Mammary epithelial cell (primary cell): ENCODE data around the gene RBM33.

Experiments
- EZH2 ChIP-seq: IDR thresholded peaks from 2 replicates; pipeline ENCODE4 v1.6.1; 2012; ENCODE audit warnings: low read length, inconsistent platforms, borderline replicate concordance
- TF ChIP-seq, protein P1 (sequence below), 2 donors: IDR thresholded peaks in 1 of 2; conservative IDR thresholded peaks in 1 of 2; 2 replicates each; pipeline ENCODE4 v1.5.1; 2011 to 2012; ENCODE audit warnings: inconsistent platforms in 2 of 2, low read length in 2 of 2, mild to moderate bottlenecking in 2 of 2, control low read depth in 1 of 2, low read depth in 1 of 2; ENCODE audit not compliant: insufficient read depth in 1 of 2; ENCODE audit errors: extremely low read depth in 1 of 2

DNA sequence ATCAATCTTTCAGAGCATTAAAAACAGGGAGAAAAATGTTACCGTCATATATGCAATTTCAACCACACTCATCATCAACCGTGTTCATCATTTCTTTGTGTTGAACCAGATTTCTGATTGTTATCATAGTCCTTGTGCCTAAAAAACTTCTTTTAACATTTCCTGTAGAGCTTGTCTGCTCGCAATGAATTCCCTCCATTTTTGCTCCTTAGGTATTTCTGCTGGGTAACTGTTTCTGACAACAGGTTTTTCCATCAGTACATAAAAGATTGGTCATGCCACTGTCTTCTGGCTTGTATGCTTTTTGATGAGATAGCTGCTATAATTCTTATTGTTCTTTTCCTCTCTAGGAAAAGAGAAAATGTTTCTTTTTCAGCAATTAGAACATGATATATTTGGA lies 8.6 kb upstream of the RBM33 start:
- TF ChIP-seq EZH2 = no peak
- TF ChIP-seq, protein P1, sequence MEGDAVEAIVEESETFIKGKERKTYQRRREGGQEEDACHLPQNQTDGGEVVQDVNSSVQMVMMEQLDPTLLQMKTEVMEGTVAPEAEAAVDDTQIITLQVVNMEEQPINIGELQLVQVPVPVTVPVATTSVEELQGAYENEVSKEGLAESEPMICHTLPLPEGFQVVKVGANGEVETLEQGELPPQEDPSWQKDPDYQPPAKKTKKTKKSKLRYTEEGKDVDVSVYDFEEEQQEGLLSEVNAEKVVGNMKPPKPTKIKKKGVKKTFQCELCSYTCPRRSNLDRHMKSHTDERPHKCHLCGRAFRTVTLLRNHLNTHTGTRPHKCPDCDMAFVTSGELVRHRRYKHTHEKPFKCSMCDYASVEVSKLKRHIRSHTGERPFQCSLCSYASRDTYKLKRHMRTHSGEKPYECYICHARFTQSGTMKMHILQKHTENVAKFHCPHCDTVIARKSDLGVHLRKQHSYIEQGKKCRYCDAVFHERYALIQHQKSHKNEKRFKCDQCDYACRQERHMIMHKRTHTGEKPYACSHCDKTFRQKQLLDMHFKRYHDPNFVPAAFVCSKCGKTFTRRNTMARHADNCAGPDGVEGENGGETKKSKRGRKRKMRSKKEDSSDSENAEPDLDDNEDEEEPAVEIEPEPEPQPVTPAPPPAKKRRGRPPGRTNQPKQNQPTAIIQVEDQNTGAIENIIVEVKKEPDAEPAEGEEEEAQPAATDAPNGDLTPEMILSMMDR (conservative IDR thresholded peaks at IDR 0.05 in 1 of 2, IDR thresholded peaks at IDR 0.05 in 1 of 2; ENCODE audit: extremely low read depth in 1 of 2, insufficient read depth in 1 of 2, low read depth in 1 of 2, low read length in 2 of 2) = no peak
